Left ventricle myocardium superior (tissue), 1 donor: ENCODE results near the gene AXDND1. TPM values are rescaled to one million over a fixed set of nuclear protein-coding genes. Genes with fewer than 3 reads are reported as not detected.
"Not testable (repeated sequence)": the region's sequence is repeated elsewhere in the genome, so short reads cannot be mapped to it uniquely, and the experiment has no call there.

Source experiments
- ATAC-seq: fragments of 200-7000 bp; cut with Tn5 transposase; one replicate; pipeline ENCODE4 v1.9.1; 2020; ENCODE audit warnings: mild to moderate bottlenecking, moderate library complexity
- DNase-seq: peaks from one replicate; pipeline ENCODE4 v3.0.0-alpha.2; 2020
- intact Hi-C: fragments of 100-400 bp; cut with micrococcal nuclease; formaldehyde crosslinking; loops from one replicate; pipeline ENCODE4 v1.11.0; 2022
- total RNA-seq: library from RNA; stranded (reverse); fragmentation: NEBNext Ultra II Directional; extraction: Animal tissue kit (Norgen Biotek cat#: 25700); gene quantifications from one replicate; pipeline ENCODE4 v1.2.1, GENCODE V29; 2021
- donor health status: DM: no; HTN: yes; CAD: no; lungs with severe emphysema.

AXDND1 gene
- total RNA-seq, 1 donor from 2014 or later, result not detected

- ATAC-seq, intact Hi-C loops, DNase-seq: not testable (repeated sequence)
These were observed 4.1 kb upstream of the AXDND1 start for GRCh38 chr1:179361631-179362030.

DNA sequence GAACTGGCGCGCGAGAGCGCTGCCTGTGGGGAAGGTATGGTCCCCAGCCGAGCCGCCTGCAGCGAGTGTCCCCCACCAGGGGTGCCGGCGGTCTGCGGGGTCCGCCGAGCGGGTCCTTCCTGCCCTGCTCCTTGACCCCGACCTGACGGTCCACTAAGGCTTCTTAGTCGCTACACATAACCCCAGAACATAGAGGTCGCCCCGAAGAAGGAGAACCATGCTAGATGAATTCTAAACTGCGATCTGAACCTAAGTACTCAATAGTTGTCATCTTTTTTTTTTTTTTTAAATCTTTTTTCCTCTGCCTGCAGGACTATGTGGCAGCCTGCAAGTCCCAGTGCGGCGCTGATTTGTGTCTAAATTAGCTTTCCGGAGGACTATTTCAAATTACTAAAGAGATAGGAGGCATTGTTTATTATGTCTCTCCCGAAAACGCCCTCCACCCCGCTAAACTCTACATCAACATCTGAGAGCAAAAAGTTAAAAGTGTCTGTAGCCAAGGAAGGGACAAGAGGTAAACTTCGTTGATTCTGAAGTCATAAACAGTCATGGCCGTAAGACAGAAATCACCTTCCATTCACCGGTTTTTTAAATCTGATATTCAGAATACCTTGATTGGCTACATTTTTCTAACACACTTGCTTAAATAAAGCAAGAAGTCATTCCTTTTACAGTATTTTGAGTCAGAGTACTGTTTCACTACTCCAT is 476 bp downstream of the AXDND1 start:
- no peak for ATAC-seq
- no peak for DNase-seq

DNA sequence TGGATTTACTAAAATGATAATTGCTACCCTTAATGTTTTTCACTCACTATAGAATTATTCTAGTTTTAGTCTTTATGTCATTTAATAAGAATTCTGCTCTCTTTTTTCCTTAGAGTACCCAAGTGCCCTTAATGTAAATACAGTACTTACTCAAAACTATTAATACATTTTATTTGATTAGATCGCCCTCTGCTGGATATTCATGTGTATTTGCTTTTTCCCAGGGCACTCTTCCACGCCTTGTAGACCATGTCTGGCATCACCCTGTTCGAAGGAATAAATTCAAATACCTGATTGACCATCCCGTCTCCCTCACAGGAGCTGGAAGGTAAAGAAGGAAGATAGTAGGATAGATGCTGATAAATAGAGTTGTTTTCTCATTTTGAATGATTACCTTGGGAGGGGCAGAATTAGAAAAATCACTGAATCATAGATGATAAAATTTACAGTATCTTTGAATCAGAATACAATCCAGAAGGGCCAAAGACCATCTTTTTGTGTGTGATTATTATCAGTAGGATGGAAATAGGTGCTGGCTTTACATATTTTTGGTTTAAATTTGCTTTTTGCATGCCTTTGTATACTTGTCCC is 4.1 kb downstream of the AXDND1 start:
- DNase-seq, result no peak
- ATAC-seq, result peak; percentile 34
- intact Hi-C loops, result loop anchor here (2.0 to 5.0 kb wide), 2 partner anchors 78 to 291 kb away; partner anchors contain the start of gene SOAT1

More for the DNA sequence above, 476 bp downstream of the AXDND1 start:
- intact Hi-C loops, result loop anchor here (5.0 kb wide), 1 partner anchor 74 kb away; the partner anchor contains the start of gene SOAT1

DNA sequence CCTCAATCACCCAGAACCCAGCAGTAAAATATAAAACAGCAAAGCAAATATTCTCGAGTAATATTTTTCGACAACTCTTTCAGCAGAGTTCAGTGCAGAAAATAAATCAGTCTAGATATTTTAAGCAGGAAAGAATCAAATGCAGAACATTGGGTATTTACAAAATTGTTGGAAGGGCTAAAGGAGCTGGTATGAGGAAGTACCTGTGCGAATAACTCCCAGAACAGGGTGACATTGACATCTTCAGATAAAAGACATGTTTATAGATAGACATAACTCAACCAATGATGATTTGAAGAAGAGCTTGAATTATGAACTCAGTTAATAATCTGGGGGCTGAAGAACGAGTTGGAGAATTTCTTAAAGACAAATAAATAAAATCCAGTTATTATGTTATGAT is 6.4 kb downstream of the AXDND1 start:
- intact Hi-C loops, result no loop called here
- ATAC-seq, result no peak
- DNase-seq, result no peak

DNA sequence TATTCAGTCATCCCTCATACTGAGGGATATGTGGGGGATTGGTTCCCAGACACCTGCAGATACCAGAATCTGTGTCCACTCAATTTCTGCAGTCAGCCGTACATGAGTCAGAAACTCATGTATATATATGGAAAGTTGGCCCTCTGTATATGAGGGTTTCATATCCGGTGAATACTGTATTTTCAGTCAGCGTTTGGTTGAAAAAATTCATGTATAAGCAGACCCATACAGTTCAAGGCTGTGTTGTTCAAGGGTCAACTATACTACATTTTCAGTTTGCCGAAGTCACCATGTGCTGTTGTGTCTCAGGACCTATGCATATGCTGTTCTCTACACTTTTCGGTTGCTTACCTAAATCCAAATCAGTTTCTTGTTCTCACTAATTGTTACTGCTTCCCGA is 10.5 kb downstream of the AXDND1 start:
- intact Hi-C loops, result no loop called here
- no peak for DNase-seq
- ATAC-seq, result no peak

- intact Hi-C loops, result no loop called here
- ATAC-seq (no peak), DNase-seq (no peak)
These were observed 14.5 kb downstream of the AXDND1 start for GRCh38 chr1:179380299-179380698.

DNA sequence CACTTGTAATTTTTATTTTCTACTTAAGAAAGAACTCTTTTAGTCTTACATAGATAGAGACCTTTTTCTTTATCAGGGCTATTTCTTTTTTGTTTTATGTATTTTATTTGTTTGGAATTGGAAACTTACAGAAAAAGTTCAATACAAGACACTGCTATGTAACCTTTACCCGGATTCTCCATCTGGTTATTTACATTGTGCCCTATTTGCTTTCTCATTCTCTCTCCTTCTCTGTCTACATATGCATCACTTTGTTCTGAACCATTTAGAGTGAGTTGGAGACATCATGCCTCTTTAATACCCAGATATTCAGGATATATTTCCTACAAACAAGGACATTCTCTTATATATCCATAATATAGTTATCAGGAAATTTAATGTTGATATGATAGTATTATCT is 18.3 kb downstream of the AXDND1 start:
- no peak for ATAC-seq
- intact Hi-C loops, result no loop called here
- DNase-seq, result no peak

DNA sequence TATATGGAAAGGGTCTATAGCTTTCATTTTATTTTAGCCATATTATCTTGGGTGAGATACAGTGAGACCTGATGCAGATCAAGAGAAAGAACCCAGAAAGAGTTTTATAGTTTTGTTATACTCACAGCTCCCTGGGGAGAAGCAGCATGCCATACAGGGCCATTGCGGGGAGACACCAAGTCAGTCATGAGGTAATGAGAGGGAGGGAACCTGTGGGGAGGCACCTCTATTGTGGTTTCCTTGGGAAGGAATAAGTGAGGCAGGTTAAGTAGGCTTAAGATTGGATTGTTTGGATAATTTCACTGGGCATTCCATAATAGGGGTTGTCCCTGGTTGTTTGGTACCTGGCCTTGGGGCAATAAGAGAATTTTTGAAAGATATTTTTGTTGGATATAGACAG is 19.7 kb downstream of the AXDND1 start:
- intact Hi-C loops, result no loop called here
- no peak for DNase-seq
- ATAC-seq, result no peak

DNA sequence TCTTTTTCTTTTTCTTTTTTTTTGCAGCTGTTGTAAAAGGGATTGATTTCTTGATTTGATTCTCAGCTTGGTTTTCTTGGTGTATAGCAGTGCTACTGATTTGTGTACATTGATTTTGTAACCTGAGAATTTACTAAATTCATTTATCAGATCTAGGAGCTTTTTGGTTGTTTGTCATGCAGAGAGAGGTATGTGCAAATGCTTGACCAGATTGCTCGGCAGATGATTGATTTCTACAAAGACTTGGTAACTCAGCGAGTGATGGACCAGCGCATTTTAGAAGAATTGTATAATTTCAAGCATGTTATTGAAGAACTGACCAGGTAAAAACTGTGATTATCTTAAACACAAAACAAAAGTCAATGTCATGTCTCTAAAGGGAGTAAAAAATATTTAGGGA is 27.9 kb downstream of the AXDND1 start:
- DNase-seq (no peak), ATAC-seq (no peak)
- intact Hi-C loops, result no loop called here

- intact Hi-C loops, ATAC-seq, DNase-seq: not testable (repeated sequence)
These were observed 33.6 kb downstream of the AXDND1 start for GRCh38 chr1:179399399-179399798.

- DNase-seq, intact Hi-C loops, ATAC-seq: not testable (repeated sequence)
These were observed 52.0 kb downstream of the AXDND1 start for GRCh38 chr1:179417760-179418159.

GRCh38 chr1:179418706-179419105 is 52.9 kb downstream of the AXDND1 start:
- ATAC-seq, DNase-seq, intact Hi-C loops: not testable (repeated sequence)

GRCh38 chr1:179424610-179425009 is 58.8 kb downstream of the AXDND1 start:
- DNase-seq (no peak), ATAC-seq (no peak)
- intact Hi-C loops, result no loop called here

DNA sequence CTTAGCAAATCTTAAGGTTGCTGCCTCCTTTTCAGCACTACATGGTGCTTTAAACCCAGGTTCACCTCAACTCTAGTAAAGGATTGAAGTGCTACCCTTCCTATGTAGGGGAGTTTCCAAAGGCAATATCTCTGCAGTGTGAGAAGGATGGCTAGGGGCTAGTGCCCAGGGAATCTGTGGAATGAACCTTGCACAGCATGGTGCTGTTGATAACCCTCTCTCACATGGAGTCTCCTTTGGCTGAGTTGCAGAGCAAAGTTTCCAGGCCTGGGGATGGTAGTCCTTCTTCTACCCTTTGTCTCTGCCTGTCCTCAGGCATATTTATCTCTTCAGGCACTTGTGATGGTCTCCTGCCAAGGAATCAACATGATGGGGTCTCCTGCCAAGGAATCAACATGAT is 59.4 kb downstream of the AXDND1 start:
- ATAC-seq, result no peak
- intact Hi-C loops, result no loop called here
- no peak for DNase-seq

DNA sequence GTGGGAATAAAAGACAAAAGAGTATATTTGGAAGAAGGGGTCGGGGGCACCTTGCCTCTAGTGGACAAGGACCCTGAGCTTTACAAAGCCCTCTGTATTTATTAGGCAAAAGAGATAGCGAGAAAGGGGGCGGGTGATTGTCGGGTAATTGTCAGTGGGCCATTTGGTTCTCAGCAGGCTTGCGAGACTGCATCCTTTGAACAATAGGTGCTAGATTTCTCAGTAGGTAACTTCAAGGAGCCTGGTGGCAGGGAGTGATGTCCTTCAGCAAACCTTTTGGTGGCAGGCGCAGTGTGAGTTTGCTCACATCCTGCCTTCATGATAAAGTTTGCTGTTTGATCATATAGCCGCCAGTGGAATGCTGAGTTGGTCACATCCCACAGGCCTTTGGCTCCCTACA is 71.4 kb downstream of the AXDND1 start:
- ATAC-seq (no peak), DNase-seq (no peak)
- intact Hi-C loops, result no loop called here

- intact Hi-C loops, ATAC-seq, DNase-seq: not testable (repeated sequence)
These were observed 73.9 kb downstream of the AXDND1 start for GRCh38 chr1:179439646-179440045.

- intact Hi-C loops, DNase-seq, ATAC-seq: not testable (repeated sequence)
These were observed 74.5 kb downstream of the AXDND1 start for GRCh38 chr1:179440301-179440700.

GRCh38 chr1:179440971-179441370 is 75.2 kb downstream of the AXDND1 start:
- no peak for ATAC-seq
- no peak for DNase-seq
- intact Hi-C loops, result no loop called here

DNA sequence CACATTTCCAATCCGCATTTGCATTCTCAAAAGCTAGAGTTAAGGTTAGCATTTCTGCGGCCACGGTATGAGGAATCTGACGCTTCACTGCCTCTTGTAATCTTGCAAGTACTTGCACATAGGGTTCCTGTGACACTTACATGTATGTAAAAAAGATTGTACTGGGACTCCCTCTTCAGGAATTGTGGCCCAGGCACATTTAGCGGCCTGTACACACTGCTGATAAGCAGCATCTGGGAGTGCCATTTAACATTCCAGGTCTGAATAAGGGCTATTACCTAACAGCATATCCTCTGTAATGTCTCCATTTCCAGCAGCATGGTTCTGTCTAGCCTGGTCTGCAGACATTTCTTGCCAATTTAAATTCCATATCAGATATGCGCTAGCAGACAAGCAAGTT is 75.7 kb downstream of the AXDND1 start:
- no peak for DNase-seq
- no peak for ATAC-seq
- intact Hi-C loops, result no loop called here

- ATAC-seq, result not testable (repeated sequence)
These were observed 77.1 kb downstream of the AXDND1 start for GRCh38 chr1:179442846-179443245.

DNA sequence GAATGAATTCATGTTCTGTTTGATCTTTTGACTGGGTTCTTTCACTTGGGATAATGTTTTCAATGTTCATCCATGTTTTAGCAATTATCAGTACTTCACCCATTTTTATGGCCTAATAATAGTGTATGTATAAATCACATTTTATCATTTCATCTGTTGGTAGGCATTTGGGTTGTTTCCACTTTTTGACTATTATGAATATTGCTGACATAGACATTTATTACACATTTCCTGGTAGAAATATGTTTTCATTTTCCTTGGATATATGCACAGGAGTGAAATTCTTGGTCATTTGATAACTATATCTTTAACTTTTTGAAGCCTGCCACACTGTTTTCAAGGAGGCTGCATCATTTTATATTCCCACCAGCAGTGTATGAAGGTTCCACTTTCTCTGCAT is 79.8 kb downstream of the AXDND1 start:
- no peak for ATAC-seq
- intact Hi-C loops, result no loop called here
- DNase-seq, result no peak

More at GRCh38 chr1:179442846-179443245, 77.1 kb downstream of the AXDND1 start:
- DNase-seq, intact Hi-C loops: not testable (repeated sequence)
